NCI-H526 (cell line): ENCODE data around the gene GK.
A peak's percentile ranks its signal among the peaks of the same experiment; 100 is the strongest.
"Not testable (repeated sequence)": the region's sequence is repeated elsewhere in the genome, so short reads cannot be mapped to it uniquely, and the experiment has no call there.

Experiments
- DNase-seq, 2 experiments: peaks; one replicate each; lab custom pipeline; 2025; lab: John Stamatoyannopoulos, UW

The GK gene

GRCh38 chrX:30712214-30712613, 59.0 kb downstream of the GK start:
- no peak for DNase-seq

- DNase-seq: peak in 1 of 2 experiments; percentile 63
Measured at GRCh38 chrX:30713061-30713525, 59.9 kb downstream of the GK start.

- DNase-seq: no peak
Measured at GRCh38 chrX:30714138-30714537, 60.9 kb downstream of the GK start.

- no peak for DNase-seq
Measured at GRCh38 chrX:30715976-30716375, 62.8 kb downstream of the GK start.

- DNase-seq: no peak
Measured at GRCh38 chrX:30733852-30734660, 80.8 kb downstream of the GK start.

GRCh38 chrX:30734782-30735181, 81.6 kb downstream of the GK start:
- no peak for DNase-seq

- peak; percentile 53 to 85 for DNase-seq
Measured at GRCh38 chrX:30735839-30736238, 82.6 kb downstream of the GK start.

GRCh38 chrX:30741545-30741944, 88.3 kb downstream of the GK start:
- DNase-seq: no peak

- DNase-seq: no peak
Measured at GRCh38 chrX:30748342-30748960, 95.2 kb downstream of the GK start.

GRCh38 chrX:30751497-30751896, 98.3 kb downstream of the GK start:
- DNase-seq: no peak

- no peak for DNase-seq
Measured at GRCh38 chrX:30762755-30763154, 109.5 kb downstream of the GK start.

- DNase-seq: not testable (repeated sequence)
Measured at GRCh38 chrX:30773764-30774163, 120.5 kb downstream of the GK start.

- no peak for DNase-seq
Measured at GRCh38 chrX:30777575-30777974, 124.4 kb downstream of the GK start.

GRCh38 chrX:30779453-30780030, 126.3 kb downstream of the GK start:
- no peak for DNase-seq
